ENCODE results near the gene TSHZ2.
"Not testable (repeated sequence)": the region's sequence is repeated elsewhere in the genome, so short reads cannot be mapped to it uniquely, and the experiment has no call there.

Gene TSHZ2

GRCh38 chr20:53408691-53409446 is 436.7 kb downstream of the TSHZ2 start:
- Mint-ChIP-seq H3K27ac (no peak overlapping the region), H3K27me3 (no peaks in the 10 kb centered on the region), H3K4me3 (no peak overlapping the region), H3K36me3 (peaks cover 5% of the 10 kb centered on the region), H3K4me1 (peaks cover 20% of the 10 kb centered on the region), H3K9me3 (no peaks in the 10 kb centered on the region)

- no peaks in the 10 kb centered on the region for H3K9me3 Mint-ChIP-seq
- peaks cover 18% of the 10 kb centered on the region for H3K4me1 Mint-ChIP-seq
- peaks cover 5% of the 10 kb centered on the region for H3K36me3 Mint-ChIP-seq
- H3K4me3 Mint-ChIP-seq = no peak overlapping the region
- no peaks in the 10 kb centered on the region for H3K27me3 Mint-ChIP-seq
- H3K27ac Mint-ChIP-seq = no peak overlapping the region
These were observed 437.2 kb downstream of the TSHZ2 start for GRCh38 chr20:53409447-53409717.

- Mint-ChIP-seq H3K27ac (no peak overlapping the region), H3K9me3 (no peaks in the 10 kb centered on the region), H3K4me1 (peaks cover 12% of the 10 kb centered on the region)
These were observed 439.0 kb downstream of the TSHZ2 start for GRCh38 chr20:53411129-53411528.

GRCh38 chr20:53411891-53412290 is 439.7 kb downstream of the TSHZ2 start:
- H3K9me3 Mint-ChIP-seq = no peaks in the 10 kb centered on the region
- H3K36me3 Mint-ChIP-seq = peaks cover 7% of the 10 kb centered on the region
- H3K4me3 Mint-ChIP-seq = no peak overlapping the region
- H3K4me1 Mint-ChIP-seq = peaks cover 12% of the 10 kb centered on the region
- no peaks in the 10 kb centered on the region for H3K27me3 Mint-ChIP-seq
- H3K27ac Mint-ChIP-seq = no peak overlapping the region

More at GRCh38 chr20:53411129-53411528, 439.0 kb downstream of the TSHZ2 start:
- Mint-ChIP-seq H3K4me3 (no peak overlapping the region), H3K27me3 (no peaks in the 10 kb centered on the region), H3K36me3 (peaks cover 7% of the 10 kb centered on the region)

- Mint-ChIP-seq H3K4me3 (peak overlapping the region; percentile 33), H3K27ac (no peak overlapping the region)
These were observed 440.5 kb downstream of the TSHZ2 start for GRCh38 chr20:53412577-53413185.

GRCh38 chr20:53413186-53413631 is 441.1 kb downstream of the TSHZ2 start:
- Mint-ChIP-seq H3K9me3 (no peaks in the 10 kb centered on the region), H3K36me3 (peaks cover 7% of the 10 kb centered on the region), H3K27me3 (no peaks in the 10 kb centered on the region), H3K4me3 (peak overlapping the region; percentile 33), H3K27ac (no peak overlapping the region), H3K4me1 (peaks cover 12% of the 10 kb centered on the region)

More at GRCh38 chr20:53412577-53413185, 440.5 kb downstream of the TSHZ2 start:
- Mint-ChIP-seq H3K36me3 (peaks cover 7% of the 10 kb centered on the region), H3K27me3 (no peaks in the 10 kb centered on the region), H3K9me3 (no peaks in the 10 kb centered on the region), H3K4me1 (peaks cover 12% of the 10 kb centered on the region)

GRCh38 chr20:53413845-53414244 is 441.7 kb downstream of the TSHZ2 start:
- H3K4me3 Mint-ChIP-seq, H3K27me3 Mint-ChIP-seq, H3K27ac Mint-ChIP-seq, H3K36me3 Mint-ChIP-seq, H3K9me3 Mint-ChIP-seq: not testable (repeated sequence)
- peaks cover 12% of the 10 kb centered on the region for H3K4me1 Mint-ChIP-seq

- Mint-ChIP-seq H3K9me3 (no peaks in the 10 kb centered on the region), H3K36me3 (peaks cover 20% of the 10 kb centered on the region), H3K27ac (no peak overlapping the region), H3K27me3 (no peaks in the 10 kb centered on the region), H3K4me3 (no peak overlapping the region), H3K4me1 (no peaks in the 10 kb centered on the region)
These were observed 447.7 kb downstream of the TSHZ2 start for GRCh38 chr20:53419693-53420460.

GRCh38 chr20:53421343-53421742 is 449.2 kb downstream of the TSHZ2 start:
- Mint-ChIP-seq H3K4me3 (no peak overlapping the region), H3K27ac (no peak overlapping the region), H3K27me3 (no peaks in the 10 kb centered on the region), H3K9me3 (no peaks in the 10 kb centered on the region), H3K4me1 (no peaks in the 10 kb centered on the region), H3K36me3 (peaks cover 22% of the 10 kb centered on the region)

GRCh38 chr20:53422039-53422438 is 449.9 kb downstream of the TSHZ2 start:
- no peaks in the 10 kb centered on the region for H3K4me1 Mint-ChIP-seq
- no peak overlapping the region for H3K4me3 Mint-ChIP-seq
- no peaks in the 10 kb centered on the region for H3K9me3 Mint-ChIP-seq
- H3K36me3 Mint-ChIP-seq = peaks cover 24% of the 10 kb centered on the region
- no peaks in the 10 kb centered on the region for H3K27me3 Mint-ChIP-seq
- H3K27ac Mint-ChIP-seq = no peak overlapping the region

GRCh38 chr20:53423587-53424146 is 451.5 kb downstream of the TSHZ2 start:
- Mint-ChIP-seq H3K4me3 (no peak overlapping the region), H3K4me1 (no peaks in the 10 kb centered on the region), H3K9me3 (no peaks in the 10 kb centered on the region), H3K27me3 (no peaks in the 10 kb centered on the region), H3K27ac (no peak overlapping the region), H3K36me3 (peaks cover 24% of the 10 kb centered on the region)

- Mint-ChIP-seq H3K9me3 (no peaks in the 10 kb centered on the region), H3K27ac (no peak overlapping the region), H3K4me1 (no peaks in the 10 kb centered on the region)
These were observed 453.3 kb downstream of the TSHZ2 start for GRCh38 chr20:53425481-53425880.

GRCh38 chr20:53425941-53426340 is 453.8 kb downstream of the TSHZ2 start:
- Mint-ChIP-seq H3K27me3 (no peaks in the 10 kb centered on the region), H3K36me3 (peaks cover 19% of the 10 kb centered on the region), H3K4me3 (no peak overlapping the region), H3K27ac (no peak overlapping the region), H3K4me1 (no peaks in the 10 kb centered on the region), H3K9me3 (no peaks in the 10 kb centered on the region)

More at GRCh38 chr20:53425481-53425880, 453.3 kb downstream of the TSHZ2 start:
- Mint-ChIP-seq H3K4me3 (no peak overlapping the region), H3K27me3 (no peaks in the 10 kb centered on the region), H3K36me3 (peaks cover 19% of the 10 kb centered on the region)

- H3K36me3 Mint-ChIP-seq = peaks cover 17% of the 10 kb centered on the region
- no peak overlapping the region for H3K4me3 Mint-ChIP-seq
- H3K4me1 Mint-ChIP-seq = no peaks in the 10 kb centered on the region
- H3K27me3 Mint-ChIP-seq = no peaks in the 10 kb centered on the region
- H3K27ac Mint-ChIP-seq = no peak overlapping the region
- no peaks in the 10 kb centered on the region for H3K9me3 Mint-ChIP-seq
These were observed 454.7 kb downstream of the TSHZ2 start for GRCh38 chr20:53426766-53427312.

GRCh38 chr20:53427951-53428350 is 455.8 kb downstream of the TSHZ2 start:
- no peaks in the 10 kb centered on the region for H3K27me3 Mint-ChIP-seq
- H3K36me3 Mint-ChIP-seq = peaks cover 20% of the 10 kb centered on the region
- H3K4me3 Mint-ChIP-seq = no peak overlapping the region
- H3K9me3 Mint-ChIP-seq = no peaks in the 10 kb centered on the region
- H3K27ac Mint-ChIP-seq = no peak overlapping the region
- H3K4me1 Mint-ChIP-seq = no peaks in the 10 kb centered on the region

All from activated naive CD4-positive, alpha-beta T cell treated with anti-CD3 and anti-CD28 coated beads, Interleukin-2, amount 50 U/mL, for 24 hours (primary cell).